ENCODE measurements around the gene MTARC1. TPM values are rescaled to one million over a fixed set of nuclear protein-coding genes. Genes with fewer than 3 reads are reported as not detected.

Gene MTARC1
- total and polyA plus RNA-seq, 10 of the 15 experiments (the other 5 are each of a cell fraction or from before 2014, with no cell fraction given) = 0.23 to 1.5 (median 0.48) TPM

DNA sequence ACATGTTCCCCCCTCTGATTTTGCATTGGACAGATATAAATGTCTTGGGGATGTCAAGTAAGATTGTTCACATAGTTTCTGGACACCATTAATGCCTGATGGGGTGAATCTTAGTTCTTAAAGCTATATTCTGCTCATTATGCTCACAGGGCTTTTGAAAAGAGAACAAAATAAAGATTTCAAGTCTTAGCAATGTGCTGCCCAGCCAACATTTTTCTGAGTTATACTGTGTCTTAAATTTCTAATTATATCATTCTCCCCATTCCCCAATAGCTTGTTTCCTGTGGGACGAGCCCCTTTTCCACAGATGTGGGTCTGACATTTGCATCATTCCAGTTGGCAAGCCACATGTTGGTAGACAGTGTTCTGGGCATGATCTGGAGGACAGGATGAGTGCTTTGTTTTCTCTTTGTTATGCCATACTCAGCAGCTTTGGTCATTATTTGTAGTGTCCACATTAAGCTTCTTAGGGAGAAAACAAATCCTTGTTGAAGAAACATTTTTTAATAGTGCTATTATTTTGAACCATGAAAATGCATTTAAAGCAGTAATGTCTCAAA, 32.8 kb downstream of the MTARC1 start:
- ChIA-PET SMC1A (ENCODE audit: uncharacterized antibody, unreplicated experiment) (no interaction called here), RAD21 (ENCODE audit: unreplicated experiment) (no interaction called here), CTCF (interaction anchor here (2.0 kb wide), 1 partner anchor 9 kb away, joined by 11 read pairs; no protein-coding TSS in a partner anchor), POLR2A (no interaction called here)
- no peak for ATAC-seq
- BruUV-seq (replicated peaks) = no TSS peak
- WGBS (ENCODE audit: insufficient coverage, insufficient replicate concordance, low lambda C conversion rate, missing lambda C conversion rate) = 0% methylated on average over 1 of the region's 1 CpG
- Histone ChIP-seq H3K4me1 (ENCODE audit: control insufficient read depth, insufficient read depth, low read length) (no peaks in the 10 kb centered on the region), H3K27ac (ENCODE audit: control insufficient read depth, insufficient read depth) (no peak overlapping the region), H3K36me3 (ENCODE audit: control insufficient read depth in 2 of 2, insufficient read depth in 2 of 2, low read length in 1 of 2) (no peaks in the 10 kb centered on the region), H3K9me3 (replicated peaks; ENCODE audit: control insufficient read depth, insufficient read depth, low read length) (no peaks in the 10 kb centered on the region), H3K27me3 (replicated peaks in 1 of 2; ENCODE audit: control insufficient read depth in 2 of 2, insufficient read depth in 2 of 2, low read length in 1 of 2) (no peaks in the 10 kb centered on the region), H3K4me2 (ENCODE audit: control insufficient read depth, insufficient read depth) (no peak overlapping the region), H3K9ac (ENCODE audit: control insufficient read depth, insufficient read depth, low read length) (no peak overlapping the region), H3K4me3 (no peak overlapping the region), H3K79me2 (ENCODE audit: control insufficient read depth, insufficient read depth, low read length) (no peaks in the 10 kb centered on the region), H2AFZ (ENCODE audit: control insufficient read depth, low read depth, low read length) (no peak overlapping the region), H4K20me1 (ENCODE audit: control insufficient read depth, insufficient read depth) (no peaks in the 10 kb centered on the region)
- TF ChIP-seq SMAD5 (IDR thresholded peaks at IDR 0.05; ENCODE audit: low read depth) = no peak
- TF ChIP-seq MTA3 (IDR thresholded peaks at IDR 0.05; ENCODE audit: borderline replicate concordance, low read length) = no peak
- TF ChIP-seq, protein P1, sequence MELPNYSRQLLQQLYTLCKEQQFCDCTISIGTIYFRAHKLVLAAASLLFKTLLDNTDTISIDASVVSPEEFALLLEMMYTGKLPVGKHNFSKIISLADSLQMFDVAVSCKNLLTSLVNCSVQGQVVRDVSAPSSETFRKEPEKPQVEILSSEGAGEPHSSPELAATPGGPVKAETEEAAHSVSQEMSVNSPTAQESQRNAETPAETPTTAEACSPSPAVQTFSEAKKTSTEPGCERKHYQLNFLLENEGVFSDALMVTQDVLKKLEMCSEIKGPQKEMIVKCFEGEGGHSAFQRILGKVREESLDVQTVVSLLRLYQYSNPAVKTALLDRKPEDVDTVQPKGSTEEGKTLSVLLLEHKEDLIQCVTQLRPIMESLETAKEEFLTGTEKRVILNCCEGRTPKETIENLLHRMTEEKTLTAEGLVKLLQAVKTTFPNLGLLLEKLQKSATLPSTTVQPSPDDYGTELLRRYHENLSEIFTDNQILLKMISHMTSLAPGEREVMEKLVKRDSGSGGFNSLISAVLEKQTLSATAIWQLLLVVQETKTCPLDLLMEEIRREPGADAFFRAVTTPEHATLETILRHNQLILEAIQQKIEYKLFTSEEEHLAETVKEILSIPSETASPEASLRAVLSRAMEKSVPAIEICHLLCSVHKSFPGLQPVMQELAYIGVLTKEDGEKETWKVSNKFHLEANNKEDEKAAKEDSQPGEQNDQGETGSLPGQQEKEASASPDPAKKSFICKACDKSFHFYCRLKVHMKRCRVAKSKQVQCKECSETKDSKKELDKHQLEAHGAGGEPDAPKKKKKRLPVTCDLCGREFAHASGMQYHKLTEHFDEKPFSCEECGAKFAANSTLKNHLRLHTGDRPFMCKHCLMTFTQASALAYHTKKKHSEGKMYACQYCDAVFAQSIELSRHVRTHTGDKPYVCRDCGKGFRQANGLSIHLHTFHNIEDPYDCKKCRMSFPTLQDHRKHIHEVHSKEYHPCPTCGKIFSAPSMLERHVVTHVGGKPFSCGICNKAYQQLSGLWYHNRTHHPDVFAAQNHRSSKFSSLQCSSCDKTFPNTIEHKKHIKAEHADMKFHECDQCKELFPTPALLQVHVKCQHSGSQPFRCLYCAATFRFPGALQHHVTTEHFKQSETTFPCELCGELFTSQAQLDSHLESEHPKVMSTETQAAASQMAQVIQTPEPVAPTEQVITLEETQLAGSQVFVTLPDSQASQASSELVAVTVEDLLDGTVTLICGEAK (IDR thresholded peaks at IDR 0.05; ENCODE audit: borderline replicate concordance) = no peak
- no peak for TF ChIP-seq ETV6 (conservative IDR thresholded peaks at IDR 0.05 in 1 of 2, IDR thresholded peaks at IDR 0.05 in 1 of 2; ENCODE audit: borderline replicate concordance in 1 of 2, low read depth in 1 of 2)
- TF ChIP-seq WRNIP1 (IDR thresholded peaks at IDR 0.05; ENCODE audit: borderline replicate concordance, low read depth, low read length) = no peak
- no peak for TF ChIP-seq GABPA (IDR thresholded peaks at IDR 0.05; ENCODE audit: low read depth)
- TF ChIP-seq ASH2L (IDR thresholded peaks at IDR 0.05; ENCODE audit: borderline replicate concordance, low read depth) = no peak
- TF ChIP-seq EGR1 (IDR thresholded peaks at IDR 0.05; ENCODE audit: borderline replicate concordance in 1 of 2, low read depth in 2 of 2, low read length in 2 of 2) = no peak
- no peak for TF ChIP-seq EED (IDR thresholded peaks at IDR 0.05; ENCODE audit: low read depth)
- TF ChIP-seq ESRRA (IDR thresholded peaks at IDR 0.05; ENCODE audit: low read length) = no peak
- TF ChIP-seq RFX5 (IDR thresholded peaks at IDR 0.05; ENCODE audit: low read depth, low read length) = no peak
- TF ChIP-seq, protein P2, sequence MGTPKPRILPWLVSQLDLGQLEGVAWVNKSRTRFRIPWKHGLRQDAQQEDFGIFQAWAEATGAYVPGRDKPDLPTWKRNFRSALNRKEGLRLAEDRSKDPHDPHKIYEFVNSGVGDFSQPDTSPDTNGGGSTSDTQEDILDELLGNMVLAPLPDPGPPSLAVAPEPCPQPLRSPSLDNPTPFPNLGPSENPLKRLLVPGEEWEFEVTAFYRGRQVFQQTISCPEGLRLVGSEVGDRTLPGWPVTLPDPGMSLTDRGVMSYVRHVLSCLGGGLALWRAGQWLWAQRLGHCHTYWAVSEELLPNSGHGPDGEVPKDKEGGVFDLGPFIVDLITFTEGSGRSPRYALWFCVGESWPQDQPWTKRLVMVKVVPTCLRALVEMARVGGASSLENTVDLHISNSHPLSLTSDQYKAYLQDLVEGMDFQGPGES (IDR thresholded peaks at IDR 0.05) = no peak
- intact Hi-C loops (cut with micrococcal nuclease; ENCODE audit: unreplicated experiment) (no loop called here), in situ Hi-C loops (cut with MboI) (no loop called here)
- FAIRE-seq = no peak
- no peak for DNase-seq (ENCODE audit: low read depth, low spot score)

All from GM12878 (cell line).